Measurements from ENCODE around the gene ATG2A. TPM values are rescaled to one million over a fixed set of nuclear protein-coding genes. Genes with fewer than 3 reads are reported as not detected.
A peak's percentile ranks its signal among the peaks of the same experiment; 100 is the strongest.

The ATG2A gene
- total RNA-seq, 1 donor from 2014 or later, result 35.0 TPM

- Mint-ChIP-seq H3K9me3 (ENCODE audit: low read depth) (no peaks in the 10 kb centered on the region), H3K27ac (peak overlapping the region; percentile 84), H3K27me3 (no peaks in the 10 kb centered on the region), H3K36me3 (ENCODE audit: insufficient read depth) (peaks cover 8% of the 10 kb centered on the region), H3K4me1 (ENCODE audit: low read depth) (no peaks in the 10 kb centered on the region), H3K4me3 (ENCODE audit: low read depth) (no peak overlapping the region)
- TF ChIP-seq CTCF (IDR thresholded peaks at IDR 0.05; ENCODE audit: unreplicated experiment), result no peak
- no peak for DNase-seq (ENCODE audit: low spot score, unreplicated experiment)
These were observed 62.2 kb downstream of the ATG2A start for GRCh38 chr11:64854534-64855502.

GRCh38 chr11:64854157-64854533, 62.9 kb downstream of the ATG2A start:
- H3K4me3 Mint-ChIP-seq (ENCODE audit: low read depth), result no peak overlapping the region
- H3K9me3 Mint-ChIP-seq (ENCODE audit: low read depth), result no peaks in the 10 kb centered on the region
- no peaks in the 10 kb centered on the region for H3K27me3 Mint-ChIP-seq
- H3K27ac Mint-ChIP-seq, result no peak overlapping the region
- TF ChIP-seq CTCF (IDR thresholded peaks at IDR 0.05; ENCODE audit: unreplicated experiment), result no peak
- no peaks in the 10 kb centered on the region for H3K4me1 Mint-ChIP-seq (ENCODE audit: low read depth)
- peaks cover 8% of the 10 kb centered on the region for H3K36me3 Mint-ChIP-seq (ENCODE audit: insufficient read depth)
- DNase-seq (ENCODE audit: low spot score, unreplicated experiment), result no peak

GRCh38 chr11:64853709-64854108, 63.3 kb downstream of the ATG2A start:
- Mint-ChIP-seq H3K27ac (no peak overlapping the region), H3K4me3 (ENCODE audit: low read depth) (no peak overlapping the region), H3K36me3 (ENCODE audit: insufficient read depth) (peaks cover 8% of the 10 kb centered on the region), H3K4me1 (ENCODE audit: low read depth) (no peaks in the 10 kb centered on the region), H3K27me3 (no peaks in the 10 kb centered on the region), H3K9me3 (ENCODE audit: low read depth) (no peaks in the 10 kb centered on the region)
- no peak for DNase-seq (ENCODE audit: low spot score, unreplicated experiment)
- TF ChIP-seq CTCF (IDR thresholded peaks at IDR 0.05; ENCODE audit: unreplicated experiment), result no peak

- no peaks in the 10 kb centered on the region for H3K4me1 Mint-ChIP-seq (ENCODE audit: low read depth)
- H3K27ac Mint-ChIP-seq, result no peak overlapping the region
- peaks cover 8% of the 10 kb centered on the region for H3K36me3 Mint-ChIP-seq (ENCODE audit: insufficient read depth)
- DNase-seq (ENCODE audit: low spot score, unreplicated experiment), result no peak
- no peak for TF ChIP-seq CTCF (IDR thresholded peaks at IDR 0.05; ENCODE audit: unreplicated experiment)
- H3K27me3 Mint-ChIP-seq, result no peaks in the 10 kb centered on the region
- no peaks in the 10 kb centered on the region for H3K9me3 Mint-ChIP-seq (ENCODE audit: low read depth)
- no peak overlapping the region for H3K4me3 Mint-ChIP-seq (ENCODE audit: low read depth)
These were observed 64.1 kb downstream of the ATG2A start for GRCh38 chr11:64852804-64853509.

GRCh38 chr11:64851831-64852351, 65.1 kb downstream of the ATG2A start:
- no peak for TF ChIP-seq CTCF (IDR thresholded peaks at IDR 0.05; ENCODE audit: unreplicated experiment)
- Mint-ChIP-seq H3K9me3 (ENCODE audit: low read depth) (no peaks in the 10 kb centered on the region), H3K4me1 (ENCODE audit: low read depth) (no peaks in the 10 kb centered on the region), H3K36me3 (ENCODE audit: insufficient read depth) (peaks cover 8% of the 10 kb centered on the region), H3K27ac (peak overlapping the region; percentile 70), H3K27me3 (no peaks in the 10 kb centered on the region), H3K4me3 (ENCODE audit: low read depth) (no peak overlapping the region)
- no peak for DNase-seq (ENCODE audit: low spot score, unreplicated experiment)

Data from progenitor cell of endocrine pancreas (in vitro differentiated cells).